H1 (cell line): ENCODE results near the gene ASCC3. TPM values are rescaled to one million over a fixed set of nuclear protein-coding genes. Genes with fewer than 3 reads are reported as not detected.

Source experiments
- CTCF ChIA-PET: fragments of 300-600 bp; sonication (Branson Sonifier 250); formaldehyde crosslinking; loops from one replicate; lab custom pipeline; 2021; ENCODE audit not compliant: partially characterized antibody; lab: Charles Lee
- POLR2A ChIA-PET: fragments of 300-600 bp; sonication (Branson Sonifier 250); formaldehyde crosslinking; loops from one replicate; lab custom pipeline; 2021; ENCODE audit warnings: inconsistent platforms; ENCODE audit not compliant: partially characterized antibody; lab: Charles Lee
- DNase-seq, 2 experiments: peaks; one replicate each; pipeline versions ENCODE4 v3.0.0 to v3.0.0-alpha.2; 2010 to 2022; ENCODE audit warnings: low spot score in 2 of 2, low read depth in 1 of 2, mixed read lengths in 1 of 2
- FAIRE-seq: peaks from 2 replicates; lab custom pipeline; 2011; peaks lifted over from hg19 to GRCh38; lab: Jason Lieb, UNC
- H2AFZ ChIP-seq: 2 replicates; pipeline ENCODE4 v1.8.1; 2012; ENCODE audit warnings: low read length, inconsistent platforms
- H2AK5ac ChIP-seq: 2 replicates; pipeline ENCODE4 v1.6.1; 2013; ENCODE audit warnings: low read depth, low read length
- H2BK120ac ChIP-seq: replicated peaks from 2 replicates; pipeline ENCODE3; 2013; ENCODE audit warnings: low read depth, low read length, inconsistent platforms
- H2BK12ac ChIP-seq: 2 replicates; pipeline ENCODE4 v1.6.1; 2013; ENCODE audit warnings: low read depth, low read length
- H2BK15ac ChIP-seq: 2 replicates; pipeline ENCODE4 v1.6.1; 2013; ENCODE audit warnings: low read length
- H2BK20ac ChIP-seq: 2 replicates; pipeline ENCODE4 v1.6.1; 2013; ENCODE audit warnings: low read length
- H2BK5ac ChIP-seq: 2 replicates; pipeline ENCODE4 v1.6.1; 2013; ENCODE audit warnings: low read depth, low read length
- H3K14ac ChIP-seq: 2 replicates; pipeline ENCODE4 v1.6.1; 2013; ENCODE audit warnings: inconsistent platforms; ENCODE audit not compliant: insufficient read length
- H3K18ac ChIP-seq: 2 replicates; pipeline ENCODE4 v1.6.1; 2013; ENCODE audit warnings: low read length; ENCODE audit errors: extremely low read depth
- H3K23ac ChIP-seq: 2 replicates; pipeline ENCODE4 v1.6.1; 2013; ENCODE audit warnings: inconsistent platforms; ENCODE audit not compliant: insufficient read length
- H3K23me2 ChIP-seq: 2 replicates; pipeline ENCODE4 v1.6.1; 2013; ENCODE audit warnings: low read depth, low read length
- H3K27ac ChIP-seq: 2 replicates; pipeline ENCODE4 v1.6.1; 2011; ENCODE audit warnings: low read depth, low read length, inconsistent platforms
- H3K27me3 ChIP-seq, 4 experiments: replicated peaks in 1 of 4; 1 replicate in 1 of 4; 2 replicates in 3 of 4; pipeline versions ENCODE4 v1.6.1 to v1.8.1; 2011 to 2013; ENCODE audit warnings: low read length in 3 of 4, mild to moderate bottlenecking in 3 of 4, inconsistent platforms in 2 of 4, mixed read lengths in 2 of 4, moderate library complexity in 1 of 4; ENCODE audit not compliant: control insufficient read depth in 3 of 4, insufficient read depth in 3 of 4; ENCODE audit errors: extremely low read depth in 1 of 4
- H3K36me3 ChIP-seq, 4 experiments: 2 replicates each; pipeline versions ENCODE4 v1.6.1 to v1.8.1; 2011 to 2013; ENCODE audit warnings: mild to moderate bottlenecking in 4 of 4, low read length in 3 of 4, moderate library complexity in 2 of 4, control low read depth in 1 of 4, inconsistent platforms in 1 of 4; ENCODE audit not compliant: insufficient read depth in 4 of 4, control insufficient read depth in 2 of 4
- H3K4ac ChIP-seq: replicated peaks from 2 replicates; pipeline ENCODE3; 2013; ENCODE audit warnings: low read length, low read depth, mixed read lengths, inconsistent platforms; ENCODE audit not compliant: insufficient read length
- H3K4me1 ChIP-seq, 4 experiments: replicated peaks in 1 of 4; 1 replicate in 1 of 4; 2 replicates in 3 of 4; pipeline versions ENCODE4 v1.6.1 to v1.8.1; 2011 to 2013; ENCODE audit warnings: low read length in 3 of 4, inconsistent platforms in 2 of 4, mixed read lengths in 1 of 4; ENCODE audit not compliant: insufficient read depth in 4 of 4, control insufficient read depth in 3 of 4
- H3K4me2 ChIP-seq, 2 experiments: 2 replicates each; pipeline versions ENCODE4 v1.6.1 to v1.8.1; 2011 to 2013; ENCODE audit warnings: low read depth in 2 of 2, low read length in 2 of 2, control low read depth in 1 of 2, inconsistent platforms in 1 of 2, mild to moderate bottlenecking in 1 of 2; ENCODE audit not compliant: insufficient read depth in 1 of 2
- H3K4me3 ChIP-seq, 4 experiments: fragments of 200-600, 300-600 bp in 1 of 4; sonication (generic), shearing (Covaris generic), sonication (Bioruptor Twin) in 1 of 4; 2 replicates each; pipeline versions ENCODE4 v1.5.1 to v1.8.1; 2011 to 2016; ENCODE audit warnings: low read length in 4 of 4, low read depth in 3 of 4, control low read depth in 2 of 4, inconsistent platforms in 2 of 4, mild to moderate bottlenecking in 2 of 4, mixed read lengths in 1 of 4, moderate library complexity in 1 of 4; ENCODE audit not compliant: insufficient read depth in 2 of 4; ENCODE audit errors: extremely low read depth in 1 of 4
- H3K56ac ChIP-seq: replicated peaks from 2 replicates; pipeline ENCODE3; 2013; ENCODE audit warnings: low read depth, mild to moderate bottlenecking, mixed read lengths, low read length, inconsistent platforms; ENCODE audit not compliant: insufficient read length
- H3K79me1 ChIP-seq: 2 replicates; pipeline ENCODE4 v1.6.1; 2013; ENCODE audit warnings: low read depth, low read length, control low read depth
- H3K79me2 ChIP-seq, 2 experiments: 2 replicates each; pipeline versions ENCODE4 v1.6.1 to v1.8.1; 2012 to 2013; ENCODE audit warnings: low read length in 2 of 2, mild to moderate bottlenecking in 2 of 2, inconsistent platforms in 1 of 2; ENCODE audit not compliant: insufficient read depth in 2 of 2, control insufficient read depth in 1 of 2
- H3K9ac ChIP-seq, 4 experiments: replicated peaks in 1 of 4; 1 replicate in 1 of 4; 2 replicates in 3 of 4; pipeline versions ENCODE4 v1.6.1 to v1.8.1; 2011 to 2013; ENCODE audit warnings: low read depth in 3 of 4, low read length in 3 of 4, control low read depth in 2 of 4, mild to moderate bottlenecking in 2 of 4, moderate library complexity in 2 of 4, inconsistent platforms in 1 of 4; ENCODE audit errors: extremely low read depth in 1 of 4
- H3K9me3 ChIP-seq, 2 experiments: 2 replicates each; pipeline versions ENCODE4 v1.6.1 to v1.8.1; 2012 to 2013; ENCODE audit warnings: mild to moderate bottlenecking in 2 of 2, moderate library complexity in 2 of 2, control low read depth in 1 of 2, inconsistent platforms in 1 of 2, low read depth in 1 of 2, low read length in 1 of 2, mixed read lengths in 1 of 2; ENCODE audit not compliant: insufficient read depth in 2 of 2
- H4K20me1 ChIP-seq, 2 experiments: replicated peaks in 1 of 2; 2 replicates each; pipeline versions ENCODE3 to v1.8.1; 2011 to 2013; ENCODE audit warnings: inconsistent platforms in 2 of 2, low read length in 2 of 2, mild to moderate bottlenecking in 1 of 2; ENCODE audit not compliant: insufficient read depth in 2 of 2, control insufficient read depth in 1 of 2
- H4K5ac ChIP-seq: 2 replicates; pipeline ENCODE4 v1.6.1; 2013; ENCODE audit warnings: low read length, low read depth, mixed read lengths, inconsistent platforms; ENCODE audit not compliant: insufficient read length
- H4K8ac ChIP-seq: 2 replicates; pipeline ENCODE4 v1.8.0; 2013; ENCODE audit warnings: mild to moderate bottlenecking, moderate library complexity, low read length, inconsistent platforms; ENCODE audit not compliant: insufficient read depth; ENCODE audit errors: extremely low read depth
- H4K91ac ChIP-seq: replicated peaks from 2 replicates; pipeline ENCODE3; 2013; ENCODE audit warnings: low read length, mixed read lengths, inconsistent platforms; ENCODE audit not compliant: insufficient read length
- ATF2 ChIP-seq: IDR thresholded peaks from 2 replicates; pipeline ENCODE4 v1.6.1; 2012; ENCODE audit warnings: low read length, inconsistent platforms
- CHD1 ChIP-seq: IDR thresholded peaks from 2 replicates; pipeline ENCODE4 v1.6.1; 2012; ENCODE audit warnings: low read depth, low read length, improper control_type of control experiment
- HDAC6 ChIP-seq: IDR thresholded peaks from one replicate; pipeline ENCODE4 v1.7.1; 2012; ENCODE audit warnings: low read depth, mild to moderate bottlenecking, inconsistent platforms, low read length, moderate library complexity
- JUN ChIP-seq: IDR thresholded peaks from 2 replicates; pipeline ENCODE4 v1.6.1; 2011; ENCODE audit warnings: low read depth, mild to moderate bottlenecking, improper control_type of control experiment, low read length
- RBBP5 ChIP-seq: IDR thresholded peaks from 2 replicates; pipeline ENCODE4 v1.7.1; 2012; ENCODE audit warnings: low read depth, mild to moderate bottlenecking, inconsistent platforms, low read length, moderate library complexity, borderline replicate concordance
- SAP30 ChIP-seq: fragments of 300-600 bp; sonication (generic); IDR thresholded peaks from 2 replicates; pipeline ENCODE4 v1.7.1; 2012; ENCODE audit warnings: low read length, moderate library complexity, mild to moderate bottlenecking, inconsistent platforms; ENCODE audit not compliant: insufficient read depth, insufficient replicate concordance
- SP1 ChIP-seq: IDR thresholded peaks from 2 replicates; pipeline ENCODE4 v1.6.1; 2011; ENCODE audit warnings: low read depth, low read length
- TCF12 ChIP-seq: IDR thresholded peaks from 2 replicates; pipeline ENCODE4 v1.6.1; 2011; ENCODE audit warnings: low read depth, mild to moderate bottlenecking, low read length
- USF2 ChIP-seq: IDR thresholded peaks from 2 replicates; pipeline ENCODE4 v1.6.1; 2011; ENCODE audit warnings: low read length, improper control_type of control experiment
- YY1 ChIP-seq: IDR thresholded peaks from 2 replicates; pipeline ENCODE4 v1.6.1; 2011; ENCODE audit warnings: low read depth, mild to moderate bottlenecking, low read length
- ZNF274 ChIP-seq: IDR thresholded peaks from 2 replicates; pipeline ENCODE4 v1.7.0; 2012; ENCODE audit warnings: low read length, borderline replicate concordance; ENCODE audit errors: extremely low read depth
- WGBS, 2 experiments: shearing (Covaris generic) in 1 of 2; methylation state at CpG; one replicate each; pipeline versions ENCODE4 v1.1.6 to v1.1.7; 2013 to 2015; ENCODE audit warnings: low lambda C conversion rate in 2 of 2, mixed read lengths in 2 of 2, inconsistent platforms in 1 of 2, low coverage in 1 of 2, missing lambda C conversion rate in 1 of 2; ENCODE audit not compliant: insufficient replicate concordance in 2 of 2, insufficient coverage in 1 of 2, insufficient read length in 1 of 2; ENCODE audit errors: extremely low coverage in 1 of 2, missing lambda C conversion rate in 1 of 2; 5-methylcytosine and 5-hydroxymethylcytosine counted together
- polyA plus RNA-seq, 7 experiments: library from polyadenylated mRNA; depleted of rRNA in 3 of 7; stranded (reverse) in 5 of 7; unstranded in 2 of 7; fragments of >200 nt in 5 of 7; fragments of 200-250 nt in 2 of 7; gene quantifications; 1 replicate in 5 of 7; 2 replicates in 1 of 7; 4 replicates in 1 of 7; pipeline versions ENCODE4 v1.2.1 to v1.2.3, GENCODE V29; 2011 to 2013; ENCODE audit warnings: missing spikeins in 2 of 7, mixed read lengths in 2 of 7
- total RNA-seq: library from RNA; stranded (reverse); fragmentation: NEBNext Ultra II Directional; extraction: Animal tissue kit (Norgen Biotek cat#: 25700); gene quantifications from 2 replicates; pipeline ENCODE4 v1.2.1, GENCODE V29; 2021

The ASCC3 gene
- total and polyA plus RNA-seq, 2 of the 8 experiments (the other 6 are each of a cell fraction or from before 2014, with no cell fraction given) = 37.5 to 77.8 TPM

- Histone ChIP-seq H3K23me2 (no peaks in the 10 kb centered on the region), H3K79me2 (no peaks in the 10 kb centered on the region), H2AK5ac (no peak overlapping the region), H3K18ac (no peak overlapping the region), H2BK20ac (no peak overlapping the region), H2BK15ac (no peak overlapping the region), H2BK120ac (no peak overlapping the region), H3K4ac (no peak overlapping the region), H3K4me1 (no peaks in the 10 kb centered on the region), H4K5ac (no peak overlapping the region), H2BK12ac (no peak overlapping the region), H2BK5ac (no peak overlapping the region), H3K9me3 (no peaks in the 10 kb centered on the region), H4K20me1 (no peaks in the 10 kb centered on the region), H3K56ac (no peak overlapping the region), H4K91ac (no peak overlapping the region), H3K27ac (no peak overlapping the region), H3K4me3 (no peak overlapping the region), H4K8ac (no peak overlapping the region), H3K4me2 (no peak overlapping the region), H3K14ac (no peak overlapping the region), H3K9ac (no peak overlapping the region), H3K79me1 (no peaks in the 10 kb centered on the region), H3K36me3 (no peaks in the 10 kb centered on the region), H3K23ac (no peak overlapping the region), H2AFZ (no peak overlapping the region), H3K27me3 (no peaks in the 10 kb centered on the region)
- WGBS, 2 experiments = 97% methylated on average over 3 of the region's 3 CpGs; no CpG with 5 or more reads in 1 of the 2 experiments
- FAIRE-seq (no peak), DNase-seq (no peak)
- ChIA-PET CTCF (interaction anchor here (1.0 kb wide), 1 partner anchor 304 kb away, joined by 3 read pairs; no protein-coding TSS in a partner anchor), POLR2A (no interaction called here)
- TF ChIP-seq TCF12 (no peak), SP1 (no peak), RBBP5 (no peak), ATF2 (no peak), JUN (no peak), CHD1 (no peak), HDAC6 (no peak), YY1 (no peak), ZNF274 (no peak), USF2 (no peak), SAP30 (no peak)
These were observed 42.5 kb upstream of the ASCC3 start for GRCh38 chr6:100923481-100924165.
